Dermis blood vessel endothelial cell (primary cell): ENCODE data around the gene GAS1. TPM values are rescaled to one million over a fixed set of nuclear protein-coding genes. Genes with fewer than 3 reads are reported as not detected.
A peak's percentile ranks its signal among the peaks of the same experiment; 100 is the strongest.

Experiments used
- DNase-seq: peaks from one replicate; pipeline ENCODE4 v3.0.0; 2010
- total RNA-seq: library from RNA; depleted of rRNA; stranded (reverse); fragments of >200 nt; gene quantifications from 2 replicates; pipeline ENCODE4 v1.2.3, GENCODE V29; 2014

Gene GAS1
- total RNA-seq, 1 donor from 2014 or later, result 1.5 TPM

DNA sequence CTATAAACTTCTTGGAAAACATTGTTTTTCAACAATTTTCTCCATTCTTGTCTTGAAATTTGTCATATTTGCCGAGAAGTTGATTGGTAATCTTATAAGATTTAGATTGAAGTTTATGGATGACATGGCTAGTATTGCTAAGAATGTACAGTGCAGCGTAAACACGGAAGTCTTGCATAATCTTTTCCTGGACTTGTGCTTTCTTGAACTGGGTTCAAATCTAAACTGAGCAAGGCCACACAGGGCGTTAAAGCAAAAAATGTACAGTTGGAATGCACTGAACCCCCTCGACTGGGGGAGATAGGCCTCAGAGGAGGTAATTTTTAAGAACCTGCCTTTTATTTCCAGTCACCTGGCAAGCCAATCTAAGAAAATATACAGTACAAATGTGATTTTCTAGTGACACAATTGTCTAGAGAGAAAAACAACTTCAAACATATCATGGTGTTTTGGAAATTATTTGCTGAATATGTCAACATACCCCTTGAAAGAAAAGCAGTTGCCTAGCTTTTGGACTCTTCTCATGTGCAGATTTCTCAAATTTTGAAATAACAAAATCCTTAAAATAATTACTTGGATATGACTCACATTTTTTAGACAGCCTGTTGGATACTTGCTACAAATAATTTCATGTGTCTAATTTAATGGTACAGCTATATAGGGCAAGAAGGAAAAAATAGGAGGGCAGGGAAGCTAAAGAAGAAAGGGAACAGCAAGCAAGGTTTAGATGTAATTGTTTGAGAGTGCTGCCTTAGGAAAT, 18.5 kb upstream of the GAS1 start:
- no peak for DNase-seq

DNA sequence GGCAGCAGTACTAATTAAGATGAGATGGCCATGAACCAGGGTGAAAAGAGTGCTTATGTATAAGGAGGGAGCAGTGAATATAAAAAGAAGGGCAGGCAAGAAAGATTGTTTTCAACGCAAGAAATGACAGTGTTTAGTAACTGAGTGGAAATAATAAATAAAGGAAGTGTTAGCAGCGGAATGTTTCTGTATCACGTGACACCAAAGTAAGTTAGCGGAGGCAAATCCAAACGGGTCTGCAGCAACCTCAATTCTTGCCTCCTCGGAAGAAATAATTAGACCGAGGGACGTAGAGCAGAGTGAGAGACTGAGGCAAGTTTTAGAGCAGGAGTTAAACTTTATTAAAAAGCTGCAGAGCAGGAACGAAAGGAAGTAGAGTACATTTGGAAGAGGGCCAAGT, 15.4 kb upstream of the GAS1 start:
- no peak for DNase-seq

DNA sequence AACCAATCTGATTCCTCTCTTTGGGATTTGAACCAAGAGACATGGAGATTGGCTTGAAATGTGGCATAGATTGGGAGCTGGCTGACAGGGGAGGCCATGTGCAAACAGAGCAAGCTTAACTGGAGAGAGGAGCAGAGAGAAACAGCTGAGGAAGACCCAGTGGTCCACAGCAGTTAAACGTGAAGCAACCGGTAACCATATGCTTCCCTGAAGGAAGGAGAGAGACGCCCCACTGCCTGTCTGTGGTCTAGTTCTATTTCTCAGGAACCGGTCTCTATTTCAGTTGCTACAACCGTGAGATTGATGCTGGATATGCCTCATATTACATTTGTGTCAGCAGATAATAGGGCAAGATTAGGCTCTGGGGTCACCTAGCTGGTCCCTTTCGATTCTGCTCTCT, 13.6 kb upstream of the GAS1 start:
- DNase-seq, result no peak

- DNase-seq, result no peak
Observed at GRCh38 chr9:86958203-86958602, 10.9 kb upstream of the GAS1 start.

DNA sequence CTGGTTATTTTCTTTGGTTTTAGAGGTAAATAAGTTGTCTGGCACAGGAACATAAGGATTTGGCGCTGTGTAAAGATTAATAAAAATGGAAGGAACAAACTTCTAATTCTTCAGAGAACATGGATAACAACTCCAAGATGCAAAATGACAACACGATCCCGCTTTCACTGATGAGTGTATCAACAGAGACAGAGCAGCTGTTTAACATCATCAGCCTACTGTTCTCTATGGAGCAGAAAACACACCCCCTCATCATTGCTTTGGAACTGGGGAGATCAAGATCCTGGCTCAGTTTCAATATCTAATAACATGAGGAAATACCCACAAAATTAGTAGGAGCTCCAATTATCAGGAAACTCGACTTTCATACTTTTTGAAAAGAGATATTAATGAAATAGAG, 8.3 kb upstream of the GAS1 start:
- DNase-seq, result no peak

GRCh38 chr9:86955042-86955441, 7.7 kb upstream of the GAS1 start:
- DNase-seq, result no peak

DNA sequence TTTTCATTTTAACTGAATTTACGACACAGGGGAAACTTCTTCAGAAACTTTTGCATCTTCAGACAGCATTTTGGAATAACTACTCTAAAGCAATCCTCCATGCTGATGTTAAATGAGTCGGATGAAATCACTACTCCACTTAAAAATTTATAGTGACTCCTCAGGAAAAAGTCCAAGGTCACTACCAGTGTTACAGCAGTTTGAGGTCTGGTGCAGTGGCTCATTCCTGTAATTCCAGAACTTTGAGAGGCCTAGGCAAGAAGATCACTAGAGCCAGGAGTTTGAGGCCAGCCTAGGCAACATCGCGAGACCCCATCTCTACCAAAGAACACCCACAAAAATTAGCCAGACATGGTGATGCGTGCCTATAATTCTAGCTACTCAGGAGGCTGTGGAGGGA, 5.9 kb upstream of the GAS1 start:
- no peak for DNase-seq

DNA sequence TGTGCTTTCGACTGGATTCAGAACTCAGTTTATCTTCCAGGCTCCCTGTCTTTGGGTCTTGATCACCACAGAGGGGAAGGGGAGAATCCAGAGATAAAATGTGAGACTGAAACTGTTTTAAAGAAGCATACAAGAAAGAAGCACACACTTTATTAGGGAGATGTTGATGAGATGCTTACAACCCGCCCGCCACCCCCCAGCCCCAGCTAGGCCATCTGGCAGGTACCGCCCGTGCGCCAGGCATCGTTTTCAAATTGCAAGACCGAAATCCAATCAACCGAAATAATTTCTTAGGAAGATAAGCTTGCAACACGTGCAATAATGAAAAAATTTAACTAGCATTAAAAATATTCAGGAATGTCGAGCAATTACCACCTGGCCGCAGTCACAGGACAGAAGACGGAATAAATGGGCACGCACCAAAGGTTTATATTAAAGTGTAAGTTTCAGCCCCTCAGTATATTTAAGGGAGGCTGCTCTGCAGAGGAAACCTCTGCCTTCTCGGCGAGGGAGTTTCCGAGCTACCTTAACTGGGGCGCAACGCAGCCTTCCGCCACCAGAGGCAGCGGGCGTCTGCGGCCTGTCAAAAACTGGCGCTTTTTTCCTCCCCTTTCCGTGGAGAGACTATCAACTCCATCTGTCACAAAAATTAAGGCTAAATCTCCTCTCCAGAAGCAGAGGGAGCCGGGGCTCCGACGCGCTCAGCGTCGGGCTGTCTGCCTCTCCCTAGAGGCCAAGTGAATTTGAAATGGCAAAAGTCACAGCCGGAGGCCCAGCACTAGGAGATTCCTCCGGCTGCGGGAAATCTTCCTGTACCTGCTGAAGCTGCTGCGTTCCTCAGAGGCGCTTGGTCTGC, 996 bp upstream of the GAS1 start:
- peak; percentile 81 for DNase-seq

- peak; percentile 74 for DNase-seq
Observed at GRCh38 chr9:86946201-86947145, 833 bp downstream of the GAS1 start.

GRCh38 chr9:86945728-86946200, 1.5 kb downstream of the GAS1 start:
- peak; percentile 34 for DNase-seq

GRCh38 chr9:86944796-86945727, 2.2 kb downstream of the GAS1 start:
- DNase-seq, result no peak

DNA sequence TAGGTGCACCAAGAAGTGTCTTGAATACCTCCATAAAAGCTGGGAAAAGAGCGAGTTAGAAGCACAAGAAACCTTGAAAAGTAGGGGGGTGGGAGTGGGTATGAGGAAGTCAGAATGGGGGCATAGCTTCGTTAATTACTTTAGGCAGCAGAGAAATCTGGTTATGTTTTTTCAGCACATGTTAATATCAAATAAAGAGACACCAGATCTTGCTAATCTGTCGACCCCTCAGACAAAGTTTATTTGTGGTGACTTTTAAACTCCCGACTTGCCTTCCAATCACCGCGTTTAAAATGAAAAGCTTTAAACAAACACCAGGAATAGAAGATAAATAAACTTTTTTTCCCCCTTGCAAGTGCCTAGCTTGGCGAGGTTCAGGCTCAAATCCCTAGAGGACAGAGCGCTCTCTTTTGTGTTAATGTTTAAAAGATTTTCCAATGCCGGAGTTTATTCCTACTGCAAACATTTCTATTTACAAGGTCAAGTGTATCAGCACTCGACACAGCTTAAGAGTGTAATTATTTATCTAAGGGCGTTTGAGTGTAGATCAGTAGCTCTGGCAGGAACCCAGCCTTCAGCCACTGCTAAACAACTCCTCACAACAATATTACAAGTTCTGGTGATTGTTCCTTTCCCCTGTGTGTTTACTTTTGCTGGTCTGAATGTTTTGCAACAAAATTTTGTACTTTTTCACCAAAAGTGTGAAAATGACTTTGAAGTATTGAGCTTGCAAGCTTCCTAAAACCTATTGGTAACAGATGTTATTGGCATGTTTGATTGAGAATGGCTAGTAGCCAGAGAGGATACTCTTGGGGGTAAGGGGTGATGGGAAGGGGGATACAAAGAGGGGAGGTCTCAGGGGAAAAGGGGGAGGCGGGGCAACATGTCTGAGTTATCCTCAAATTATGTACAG, 3.8 kb downstream of the GAS1 start:
- no peak for DNase-seq

DNA sequence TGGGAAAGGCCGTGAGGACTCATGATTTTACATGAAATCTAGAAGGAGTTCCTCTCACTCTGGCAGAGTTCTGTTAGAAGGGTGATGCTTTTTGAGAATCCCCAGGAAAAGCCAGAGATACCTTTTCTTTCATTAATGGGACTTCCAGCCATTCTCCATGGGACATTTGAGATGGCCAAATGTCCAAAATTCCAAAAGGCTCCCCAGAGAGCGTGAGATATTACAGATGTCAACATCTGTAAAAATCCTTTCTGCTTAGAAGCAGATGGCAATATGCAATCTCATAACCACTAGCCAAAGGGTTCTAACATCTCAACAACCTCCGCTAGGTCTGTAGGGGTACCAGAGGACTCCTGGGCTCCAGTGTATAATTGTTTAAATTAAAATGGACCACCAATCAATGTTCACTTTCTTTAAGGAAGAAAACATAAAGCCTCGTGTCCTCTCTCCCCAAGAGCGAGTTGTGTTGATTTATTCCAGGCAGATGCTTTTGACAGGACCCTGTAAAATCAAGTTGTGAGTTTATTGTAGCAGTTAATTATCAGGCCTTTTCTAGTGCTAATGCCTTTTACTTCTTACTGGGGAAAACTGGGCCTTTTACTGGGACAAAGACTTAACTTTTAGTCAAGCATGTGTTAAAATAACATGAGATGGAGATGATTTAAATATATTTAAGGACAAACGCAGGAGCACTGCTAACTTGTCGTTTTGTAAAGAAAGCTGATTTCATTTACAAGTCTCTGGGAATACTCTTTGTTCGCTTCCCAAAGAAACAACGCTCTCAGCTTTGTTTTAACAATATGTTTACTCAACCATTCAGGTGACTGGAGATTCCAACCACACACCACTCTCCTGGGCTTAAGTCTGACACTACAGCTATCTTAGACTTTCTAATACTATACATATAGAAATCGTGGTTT, 4.8 kb downstream of the GAS1 start:
- no peak for DNase-seq

DNA sequence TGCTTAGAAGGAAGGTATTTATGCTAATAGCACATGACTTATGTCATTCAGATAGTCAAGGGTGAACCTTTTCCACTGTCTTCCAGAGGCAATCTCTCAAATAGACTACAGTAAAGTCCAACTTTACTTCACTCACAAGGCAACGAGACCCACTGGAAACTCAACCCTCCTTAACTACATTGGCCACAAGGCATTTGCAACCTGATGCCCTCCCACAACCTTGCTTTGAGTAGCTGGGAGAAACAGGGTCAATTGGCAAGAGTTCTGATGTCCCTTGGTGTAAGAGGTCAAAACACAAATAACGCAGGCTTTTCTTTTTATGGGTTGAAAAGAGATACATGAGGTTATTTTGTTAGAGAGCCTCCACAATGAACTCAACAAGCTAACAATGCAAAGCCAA, 6.1 kb downstream of the GAS1 start:
- DNase-seq, result no peak

GRCh38 chr9:86940774-86941173, 6.5 kb downstream of the GAS1 start:
- no peak for DNase-seq

GRCh38 chr9:86939891-86940290, 7.4 kb downstream of the GAS1 start:
- no peak for DNase-seq

- no peak for DNase-seq
Observed at GRCh38 chr9:86939321-86939720, 8.0 kb downstream of the GAS1 start.

- no peak for DNase-seq
Observed at GRCh38 chr9:86938780-86939179, 8.5 kb downstream of the GAS1 start.

DNA sequence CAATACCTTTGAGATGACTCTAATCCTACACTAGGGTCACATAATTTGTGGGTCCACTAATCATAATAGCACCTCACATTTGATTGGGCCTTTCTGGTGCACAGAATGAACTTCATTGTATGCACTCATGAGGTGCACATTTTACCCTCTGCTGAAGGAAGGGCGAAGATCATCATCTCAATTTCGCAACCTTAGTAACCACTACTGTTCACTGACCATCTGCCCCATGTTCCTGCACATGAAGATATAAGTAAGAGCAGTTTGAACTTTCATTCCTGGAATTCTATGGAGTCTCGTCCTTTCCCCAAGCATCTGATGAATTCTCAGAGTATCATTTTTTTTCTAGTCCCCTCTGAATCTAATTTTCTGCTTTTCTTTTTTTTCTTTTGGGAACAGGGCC, 21.2 kb downstream of the GAS1 start:
- no peak for DNase-seq
